HEK293 (cell line): ENCODE measurements around the gene FBXO40.

Experiments used
- CTCF ChIA-PET: fragments of 350-600 bp; formaldehyde crosslinking; extraction: SDS; loops from one replicate; lab custom pipeline; 2021; ENCODE audit warnings: antibody characterized with exemption; lab: Yijun Ruan, JAX
- POLR2A ChIA-PET: fragments of 300-600 bp; formaldehyde crosslinking; extraction: SDS; loops from one replicate; lab custom pipeline; 2020; ENCODE audit warnings: antibody characterized with exemption, inconsistent platforms; lab: Yijun Ruan, JAX
- H3K27ac ChIP-seq: fragments of 200-500 bp; sonication (Bioruptor generic); 2 replicates; pipeline ENCODE4 v1.5.1; 2014; ENCODE audit warnings: low read depth, low read length, control low read depth, inconsistent platforms; ENCODE audit errors: extremely low read depth
- H3K36me3 ChIP-seq, 2 experiments: fragments of 200-500 bp in 1 of 2; sonication (Bioruptor generic) in 1 of 2; 1 replicate in 1 of 2; 2 replicates in 1 of 2; pipeline ENCODE4 v1.5.1; 2014 to 2017; ENCODE audit warnings: inconsistent platforms in 2 of 2, low read length in 2 of 2; ENCODE audit not compliant: control insufficient read depth in 2 of 2, insufficient read depth in 1 of 2
- H3K4me1 ChIP-seq: fragments of 200-500 bp; sonication (Bioruptor generic); 2 replicates; pipeline ENCODE4 v1.5.1; 2014; ENCODE audit warnings: mild to moderate bottlenecking, low read length, inconsistent platforms; ENCODE audit not compliant: control insufficient read depth, insufficient read depth
- H3K4me3 ChIP-seq: 2 replicates; pipeline ENCODE4 v1.5.1; 2011; ENCODE audit warnings: low read depth, mild to moderate bottlenecking, control low read depth, low read length, moderate library complexity
- H3K9me3 ChIP-seq: fragments of 200-500 bp; sonication (Bioruptor generic); 2 replicates; pipeline ENCODE4 v1.5.1; 2014; ENCODE audit warnings: low read depth, low read length, inconsistent platforms; ENCODE audit not compliant: control insufficient read depth, insufficient read depth
- PRDM1 ChIP-seq: fragments of 450-650 bp; formaldehyde crosslinking; IDR thresholded peaks from 2 replicates; pipeline ENCODE4; 2016; ENCODE audit warnings: missing biosample characterization, missing genetic modification characterization
- SETDB1 ChIP-seq: IDR thresholded peaks from one replicate; pipeline ENCODE4 v1.6.1; 2017; ENCODE audit warnings: mild to moderate bottlenecking, low read length, moderate library complexity, mixed read lengths; ENCODE audit not compliant: insufficient read length
- SP2 ChIP-seq: fragments of 450-650 bp; formaldehyde crosslinking; IDR thresholded peaks from 2 replicates; pipeline ENCODE4 v1.5.1; 2016; ENCODE audit warnings: missing biosample characterization, missing genetic modification characterization
- ZBTB20 ChIP-seq: fragments of 450-650 bp; formaldehyde crosslinking; IDR thresholded peaks from 2 replicates; pipeline ENCODE4 v1.5.1; 2016; ENCODE audit warnings: missing biosample characterization, missing genetic modification characterization
- ZFP41 ChIP-seq: fragments of 450-650 bp; formaldehyde crosslinking; IDR thresholded peaks from 2 replicates; pipeline ENCODE4 v1.5.1; 2016; ENCODE audit warnings: missing biosample characterization, missing genetic modification characterization, borderline replicate concordance
- ZNF114 ChIP-seq: fragments of 450-650 bp; formaldehyde crosslinking; IDR thresholded peaks from 2 replicates; pipeline ENCODE4 v1.5.0; 2017; ENCODE audit warnings: missing biosample characterization, missing genetic modification characterization
- ZNF302 ChIP-seq: fragments of 450-650 bp; formaldehyde crosslinking; IDR thresholded peaks from 2 replicates; pipeline ENCODE4 v1.5.1; 2016; ENCODE audit warnings: missing biosample characterization, missing genetic modification characterization, low read depth
- ZNF366 ChIP-seq: fragments of 450-650 bp; formaldehyde crosslinking; conservative IDR thresholded peaks from 2 replicates; pipeline ENCODE4 v1.5.1; 2016; ENCODE audit warnings: missing biosample characterization, missing genetic modification characterization
- ZNF48 ChIP-seq: fragments of 450-650 bp; formaldehyde crosslinking; IDR thresholded peaks from 2 replicates; pipeline ENCODE4 v1.5.1; 2016; ENCODE audit warnings: missing biosample characterization, missing genetic modification characterization
- ZNF529 ChIP-seq: fragments of 450-650 bp; formaldehyde crosslinking; IDR thresholded peaks from 2 replicates; pipeline ENCODE4 v1.5.1; 2017; ENCODE audit warnings: missing genetic modification characterization, missing biosample characterization; ENCODE audit not compliant: insufficient replicate concordance
- ZNF585B ChIP-seq: fragments of 450-650 bp; formaldehyde crosslinking; IDR thresholded peaks from 2 replicates; pipeline ENCODE4 v1.5.1; 2016; ENCODE audit warnings: missing biosample characterization, missing genetic modification characterization
- ZNF623 ChIP-seq: fragments of 450-650 bp; formaldehyde crosslinking; IDR thresholded peaks from 2 replicates; pipeline ENCODE4 v1.5.1; 2016; ENCODE audit warnings: missing biosample characterization, missing genetic modification characterization
- ZNF747 ChIP-seq: fragments of 450-650 bp; formaldehyde crosslinking; IDR thresholded peaks from 2 replicates; pipeline ENCODE4 v1.5.1; 2016; ENCODE audit warnings: missing biosample characterization, missing genetic modification characterization
- ZNF792 ChIP-seq: fragments of 450-650 bp; formaldehyde crosslinking; IDR thresholded peaks from 2 replicates; pipeline ENCODE4 v1.5.1; 2016; ENCODE audit warnings: missing biosample characterization, missing genetic modification characterization
- TF ChIP-seq, protein P1 (sequence below): fragments of 450-650 bp; formaldehyde crosslinking; IDR thresholded peaks from 2 replicates; pipeline ENCODE4 v1.5.1; 2017; ENCODE audit warnings: missing biosample characterization, missing genetic modification characterization
- TF ChIP-seq, protein P2 (sequence below): fragments of 450-650 bp; formaldehyde crosslinking; IDR thresholded peaks from 2 replicates; pipeline ENCODE4 v1.5.1; 2016; ENCODE audit warnings: missing biosample characterization, missing genetic modification characterization, low read depth
- TF ChIP-seq, protein P3 (sequence below): fragments of 450-650 bp; formaldehyde crosslinking; IDR thresholded peaks from 2 replicates; pipeline ENCODE4 v1.5.1; 2016; ENCODE audit warnings: missing biosample characterization, missing genetic modification characterization
- TF ChIP-seq, protein P4 (sequence below): fragments of 450-650 bp; formaldehyde crosslinking; IDR thresholded peaks from 2 replicates; pipeline ENCODE4 v1.5.1; 2016; ENCODE audit warnings: missing biosample characterization, missing genetic modification characterization
- TF ChIP-seq, protein P5 (sequence below): fragments of 450-650 bp; formaldehyde crosslinking; IDR thresholded peaks from 2 replicates; pipeline ENCODE4 v1.5.1; 2016; ENCODE audit warnings: missing biosample characterization, missing genetic modification characterization, low read depth

Gene FBXO40

DNA sequence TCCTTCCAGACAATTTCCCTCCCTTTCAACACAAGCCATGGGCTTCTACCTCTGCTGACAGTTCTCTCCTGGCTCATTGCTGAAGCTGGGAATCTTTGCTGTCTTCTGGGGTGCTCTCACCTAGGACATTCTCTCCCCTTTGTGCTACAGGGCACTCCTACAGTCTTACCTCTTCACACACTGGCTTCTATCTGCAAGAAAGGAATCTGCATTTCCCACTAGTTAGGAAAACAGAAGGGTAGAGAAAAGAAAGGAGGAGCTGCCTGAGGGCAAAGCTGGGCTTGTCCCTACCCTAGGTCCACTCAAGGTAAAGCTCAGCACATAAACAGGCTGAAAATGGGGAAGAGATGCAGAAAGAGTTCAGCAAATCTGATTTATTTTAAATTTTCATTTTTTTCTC is 31.0 kb upstream of the FBXO40 start:
- H3K4me1 ChIP-seq: no peaks in the 10 kb centered on the region
- TF ChIP-seq ZNF529 (no peak), ZNF114 (tag by site-specific recombination) (no peak), ZFP41 (no peak), ZNF585B (tag by site-specific recombination) (no peak), SP2 (no peak), ZNF366 (no peak), ZNF48 (tag by site-specific recombination) (no peak), ZNF747 (tag by site-specific recombination) (no peak), PRDM1 (tag by site-specific recombination) (no peak), SETDB1 (no peak), ZNF623 (no peak), ZNF792 (tag by site-specific recombination) (no peak), ZBTB20 (tag by site-specific recombination) (no peak), ZNF302 (tag by site-specific recombination) (no peak)
- TF ChIP-seq, protein P1, sequence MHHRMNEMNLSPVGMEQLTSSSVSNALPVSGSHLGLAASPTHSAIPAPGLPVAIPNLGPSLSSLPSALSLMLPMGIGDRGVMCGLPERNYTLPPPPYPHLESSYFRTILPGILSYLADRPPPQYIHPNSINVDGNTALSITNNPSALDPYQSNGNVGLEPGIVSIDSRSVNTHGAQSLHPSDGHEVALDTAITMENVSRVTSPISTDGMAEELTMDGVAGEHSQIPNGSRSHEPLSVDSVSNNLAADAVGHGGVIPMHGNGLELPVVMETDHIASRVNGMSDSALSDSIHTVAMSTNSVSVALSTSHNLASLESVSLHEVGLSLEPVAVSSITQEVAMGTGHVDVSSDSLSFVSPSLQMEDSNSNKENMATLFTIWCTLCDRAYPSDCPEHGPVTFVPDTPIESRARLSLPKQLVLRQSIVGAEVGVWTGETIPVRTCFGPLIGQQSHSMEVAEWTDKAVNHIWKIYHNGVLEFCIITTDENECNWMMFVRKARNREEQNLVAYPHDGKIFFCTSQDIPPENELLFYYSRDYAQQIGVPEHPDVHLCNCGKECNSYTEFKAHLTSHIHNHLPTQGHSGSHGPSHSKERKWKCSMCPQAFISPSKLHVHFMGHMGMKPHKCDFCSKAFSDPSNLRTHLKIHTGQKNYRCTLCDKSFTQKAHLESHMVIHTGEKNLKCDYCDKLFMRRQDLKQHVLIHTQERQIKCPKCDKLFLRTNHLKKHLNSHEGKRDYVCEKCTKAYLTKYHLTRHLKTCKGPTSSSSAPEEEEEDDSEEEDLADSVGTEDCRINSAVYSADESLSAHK: no peak
- TF ChIP-seq, protein P2, sequence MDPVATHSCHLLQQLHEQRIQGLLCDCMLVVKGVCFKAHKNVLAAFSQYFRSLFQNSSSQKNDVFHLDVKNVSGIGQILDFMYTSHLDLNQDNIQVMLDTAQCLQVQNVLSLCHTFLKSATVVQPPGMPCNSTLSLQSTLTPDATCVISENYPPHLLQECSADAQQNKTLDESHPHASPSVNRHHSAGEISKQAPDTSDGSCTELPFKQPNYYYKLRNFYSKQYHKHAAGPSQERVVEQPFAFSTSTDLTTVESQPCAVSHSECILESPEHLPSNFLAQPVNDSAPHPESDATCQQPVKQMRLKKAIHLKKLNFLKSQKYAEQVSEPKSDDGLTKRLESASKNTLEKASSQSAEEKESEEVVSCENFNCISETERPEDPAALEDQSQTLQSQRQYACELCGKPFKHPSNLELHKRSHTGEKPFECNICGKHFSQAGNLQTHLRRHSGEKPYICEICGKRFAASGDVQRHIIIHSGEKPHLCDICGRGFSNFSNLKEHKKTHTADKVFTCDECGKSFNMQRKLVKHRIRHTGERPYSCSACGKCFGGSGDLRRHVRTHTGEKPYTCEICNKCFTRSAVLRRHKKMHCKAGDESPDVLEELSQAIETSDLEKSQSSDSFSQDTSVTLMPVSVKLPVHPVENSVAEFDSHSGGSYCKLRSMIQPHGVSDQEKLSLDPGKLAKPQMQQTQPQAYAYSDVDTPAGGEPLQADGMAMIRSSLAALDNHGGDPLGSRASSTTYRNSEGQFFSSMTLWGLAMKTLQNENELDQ (tag by site-specific recombination): no peak
- TF ChIP-seq, protein P3, sequence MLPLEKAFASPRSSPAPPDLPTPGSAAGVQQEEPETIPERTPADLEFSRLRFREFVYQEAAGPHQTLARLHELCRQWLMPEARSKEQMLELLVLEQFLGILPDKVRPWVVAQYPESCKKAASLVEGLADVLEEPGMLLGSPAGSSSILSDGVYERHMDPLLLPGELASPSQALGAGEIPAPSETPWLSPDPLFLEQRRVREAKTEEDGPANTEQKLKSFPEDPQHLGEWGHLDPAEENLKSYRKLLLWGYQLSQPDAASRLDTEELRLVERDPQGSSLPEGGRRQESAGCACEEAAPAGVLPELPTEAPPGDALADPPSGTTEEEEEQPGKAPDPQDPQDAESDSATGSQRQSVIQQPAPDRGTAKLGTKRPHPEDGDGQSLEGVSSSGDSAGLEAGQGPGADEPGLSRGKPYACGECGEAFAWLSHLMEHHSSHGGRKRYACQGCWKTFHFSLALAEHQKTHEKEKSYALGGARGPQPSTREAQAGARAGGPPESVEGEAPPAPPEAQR (tag by site-specific recombination): no peak
- TF ChIP-seq, protein P4, sequence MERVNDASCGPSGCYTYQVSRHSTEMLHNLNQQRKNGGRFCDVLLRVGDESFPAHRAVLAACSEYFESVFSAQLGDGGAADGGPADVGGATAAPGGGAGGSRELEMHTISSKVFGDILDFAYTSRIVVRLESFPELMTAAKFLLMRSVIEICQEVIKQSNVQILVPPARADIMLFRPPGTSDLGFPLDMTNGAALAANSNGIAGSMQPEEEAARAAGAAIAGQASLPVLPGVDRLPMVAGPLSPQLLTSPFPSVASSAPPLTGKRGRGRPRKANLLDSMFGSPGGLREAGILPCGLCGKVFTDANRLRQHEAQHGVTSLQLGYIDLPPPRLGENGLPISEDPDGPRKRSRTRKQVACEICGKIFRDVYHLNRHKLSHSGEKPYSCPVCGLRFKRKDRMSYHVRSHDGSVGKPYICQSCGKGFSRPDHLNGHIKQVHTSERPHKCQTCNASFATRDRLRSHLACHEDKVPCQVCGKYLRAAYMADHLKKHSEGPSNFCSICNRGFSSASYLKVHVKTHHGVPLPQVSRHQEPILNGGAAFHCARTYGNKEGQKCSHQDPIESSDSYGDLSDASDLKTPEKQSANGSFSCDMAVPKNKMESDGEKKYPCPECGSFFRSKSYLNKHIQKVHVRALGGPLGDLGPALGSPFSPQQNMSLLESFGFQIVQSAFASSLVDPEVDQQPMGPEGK (tag by site-specific recombination): no peak
- TF ChIP-seq, protein P5, sequence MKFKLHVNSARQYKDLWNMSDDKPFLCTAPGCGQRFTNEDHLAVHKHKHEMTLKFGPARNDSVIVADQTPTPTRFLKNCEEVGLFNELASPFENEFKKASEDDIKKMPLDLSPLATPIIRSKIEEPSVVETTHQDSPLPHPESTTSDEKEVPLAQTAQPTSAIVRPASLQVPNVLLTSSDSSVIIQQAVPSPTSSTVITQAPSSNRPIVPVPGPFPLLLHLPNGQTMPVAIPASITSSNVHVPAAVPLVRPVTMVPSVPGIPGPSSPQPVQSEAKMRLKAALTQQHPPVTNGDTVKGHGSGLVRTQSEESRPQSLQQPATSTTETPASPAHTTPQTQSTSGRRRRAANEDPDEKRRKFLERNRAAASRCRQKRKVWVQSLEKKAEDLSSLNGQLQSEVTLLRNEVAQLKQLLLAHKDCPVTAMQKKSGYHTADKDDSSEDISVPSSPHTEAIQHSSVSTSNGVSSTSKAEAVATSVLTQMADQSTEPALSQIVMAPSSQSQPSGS: no peak
- POLR2A ChIA-PET: no interaction called here
- H3K4me3 ChIP-seq: no peak overlapping the region
- H3K9me3 ChIP-seq: no peaks in the 10 kb centered on the region
- CTCF ChIA-PET: no interaction called here
- no peak overlapping the region for H3K27ac ChIP-seq
- H3K36me3 ChIP-seq: no peaks in the 10 kb centered on the region
